Liver (tissue), 9 donors: ENCODE data around the gene GPATCH3. TPM values are rescaled to one million over a fixed set of nuclear protein-coding genes. Genes with fewer than 3 reads are reported as not detected.
A peak's percentile ranks its signal among the peaks of the same experiment; 100 is the strongest.

Experiments
- DNase-seq: peaks from one replicate; pipeline ENCODE4 v3.0.0-alpha.2; 2017; ENCODE audit warnings: low spot score
- H3K27ac ChIP-seq, 2 donors: one replicate each; pipeline ENCODE4 v1.7.0; 2013; ENCODE audit warnings: inconsistent platforms in 2 of 2, low read length in 2 of 2, control low read depth in 1 of 2, low read depth in 1 of 2, mild to moderate bottlenecking in 1 of 2
- H3K27me3 ChIP-seq, 4 donors: one replicate each; pipeline versions ENCODE4 v1.6.1 to v1.7.0; 2013; ENCODE audit warnings: low read length in 3 of 4, inconsistent platforms in 1 of 4, mild to moderate bottlenecking in 1 of 4, moderate library complexity in 1 of 4; ENCODE audit not compliant: control insufficient read depth in 4 of 4, insufficient read depth in 4 of 4
- H3K36me3 ChIP-seq, 4 donors: one replicate each; pipeline versions ENCODE4 v1.6.1 to v1.7.0; 2013; ENCODE audit warnings: low read length in 3 of 4, mild to moderate bottlenecking in 3 of 4, low read depth in 1 of 4, moderate library complexity in 1 of 4; ENCODE audit not compliant: control insufficient read depth in 4 of 4, insufficient read depth in 3 of 4
- H3K4me1 ChIP-seq, 4 donors: one replicate each; pipeline versions ENCODE4 v1.6.1 to v1.7.0; 2013; ENCODE audit warnings: low read length in 3 of 4, mild to moderate bottlenecking in 3 of 4, moderate library complexity in 1 of 4; ENCODE audit not compliant: control insufficient read depth in 4 of 4, insufficient read depth in 4 of 4
- H3K4me3 ChIP-seq, 3 donors: one replicate each; pipeline versions ENCODE4 v1.6.1 to v1.7.0; 2013; ENCODE audit warnings: low read length in 3 of 3, control low read depth in 1 of 3, low read depth in 1 of 3, mild to moderate bottlenecking in 1 of 3
- H3K9ac ChIP-seq, 2 donors: one replicate each; pipeline ENCODE4 v1.7.0; 2013; ENCODE audit warnings: low read length in 2 of 2, mild to moderate bottlenecking in 2 of 2, moderate library complexity in 2 of 2, control low read depth in 1 of 2, low read depth in 1 of 2
- H3K9me3 ChIP-seq, 4 donors: one replicate each; pipeline versions ENCODE4 v1.6.1 to v1.7.0; 2013; ENCODE audit warnings: low read length in 3 of 4; ENCODE audit not compliant: control insufficient read depth in 4 of 4
- ATF3 ChIP-seq: IDR thresholded peaks from 2 replicates; pipeline ENCODE4 v1.6.1; 2016; ENCODE audit warnings: antibody characterized with exemption
- FOXA1 ChIP-seq: IDR thresholded peaks from 2 replicates; pipeline ENCODE4 v1.6.1; 2016; ENCODE audit warnings: antibody characterized with exemption
- HNF4A ChIP-seq, 2 donors: conservative IDR thresholded peaks; 2 replicates each; pipeline ENCODE4 v1.6.1; 2016; ENCODE audit warnings: antibody characterized with exemption in 2 of 2, mild to moderate bottlenecking in 2 of 2
- JUND ChIP-seq, 2 donors: IDR thresholded peaks; 2 replicates each; pipeline ENCODE4 v1.6.1; 2016; ENCODE audit warnings: antibody characterized with exemption in 2 of 2
- NR2F2 ChIP-seq: IDR thresholded peaks from 2 replicates; pipeline ENCODE4 v1.6.1; 2016; ENCODE audit warnings: antibody characterized with exemption
- RAD21 ChIP-seq, 2 donors: IDR thresholded peaks; 2 replicates each; pipeline ENCODE4 v1.6.1; 2016; ENCODE audit warnings: antibody characterized with exemption in 2 of 2, mild to moderate bottlenecking in 2 of 2
- REST ChIP-seq: IDR thresholded peaks from 2 replicates; pipeline ENCODE4 v1.6.1; 2016; ENCODE audit warnings: antibody characterized with exemption, mild to moderate bottlenecking
- RXRA ChIP-seq, 2 donors: IDR thresholded peaks; 2 replicates each; pipeline ENCODE4 v1.6.1; 2017 to 2018; ENCODE audit warnings: antibody characterized with exemption in 2 of 2, mild to moderate bottlenecking in 1 of 2
- SP1 ChIP-seq: IDR thresholded peaks from 2 replicates; pipeline ENCODE4 v1.6.1; 2018; ENCODE audit warnings: antibody characterized with exemption, mild to moderate bottlenecking
- ZBTB33 ChIP-seq: IDR thresholded peaks from 2 replicates; pipeline ENCODE4 v1.6.1; 2016; ENCODE audit warnings: antibody characterized with exemption
- WGBS: extraction: QIAGEN DNeasy Blood & Tissue Kit; methylation state at CpG from one replicate; pipeline ENCODE4 v1.1.7; 2013; 5-methylcytosine and 5-hydroxymethylcytosine counted together
- polyA plus RNA-seq, 2 donors: library from polyadenylated mRNA; stranded (reverse) in 1 of 2; unstranded in 1 of 2; fragments of 200-250 nt in 1 of 2; fragments of >200 nt in 1 of 2; fragmentation: Nextera tagmentation in 1 of 2; extraction: Ambion mirVana in 1 of 2; gene quantifications; one replicate each; pipeline versions ENCODE4 v1.2.1 to v1.2.3, GENCODE V29; 2013 to 2015
- total RNA-seq, 2 donors: library from RNA; depleted of rRNA; stranded (reverse); fragments of >200 nt; gene quantifications; one replicate each; pipeline ENCODE4 v1.2.3, GENCODE V29; 2014
- TF ChIP-seq, protein P1 (sequence below): fragments of 150-350 bp; IDR thresholded peaks from 2 replicates; pipeline ENCODE4 v1.5.1; 2017; ENCODE audit warnings: improper control_type of control experiment, low read depth, low read length; ENCODE audit not compliant: missing input control
- donor health status: healthy.
- donor health status: healthy.
- donor health status: healthy.
- donor health status: healthy.
- donor health status: healthy.

The GPATCH3 gene
- total and polyA plus RNA-seq, 4 donors, result 5.8 to 6.3 (median 6.2) TPM

DNA sequence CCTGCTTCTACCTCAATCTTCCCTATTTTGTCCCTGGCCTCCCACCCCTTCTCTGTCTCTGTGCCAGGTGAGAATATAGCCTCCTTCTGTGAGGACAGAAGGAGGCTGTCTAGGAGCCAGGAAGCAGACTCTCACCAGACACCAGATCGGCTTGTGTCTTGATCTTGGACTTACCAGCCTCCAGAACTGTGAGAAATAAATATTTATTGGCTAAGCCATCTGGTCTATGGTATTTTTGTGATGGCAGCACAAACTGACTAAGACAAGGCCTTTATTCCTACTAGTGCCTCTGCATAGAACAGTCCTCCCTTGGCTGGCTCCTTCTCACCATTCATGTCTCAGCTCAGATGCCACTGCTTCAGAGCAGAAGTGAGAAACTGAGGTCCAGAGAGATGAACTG is 12.0 kb downstream of the GPATCH3 start:
- Histone ChIP-seq H3K36me3 (peaks cover 7 to 45% (median 36%) of the 10 kb centered on the region in 4 donors), H3K9ac (no peak overlapping the region), H3K9me3 (no peaks in the 10 kb centered on the region), H3K27ac (no peak overlapping the region), H3K27me3 (no peaks in the 10 kb centered on the region), H3K4me3 (no peak overlapping the region), H3K4me1 (peaks cover 1 to 20% (median 17%) of the 10 kb centered on the region in 4 donors)
- 91% methylated on average over 1 of the region's 1 CpG for WGBS
- DNase-seq, result no peak
- TF ChIP-seq HNF4A (conservative IDR thresholded peaks at IDR 0.05) (no peak), ATF3 (no peak), NR2F2 (no peak), SP1 (no peak), FOXA1 (no peak), JUND (IDR thresholded peaks at IDR 0.05) (no peak), RXRA (IDR thresholded peaks at IDR 0.05) (no peak), ZBTB33 (no peak)
- TF ChIP-seq, protein P1, sequence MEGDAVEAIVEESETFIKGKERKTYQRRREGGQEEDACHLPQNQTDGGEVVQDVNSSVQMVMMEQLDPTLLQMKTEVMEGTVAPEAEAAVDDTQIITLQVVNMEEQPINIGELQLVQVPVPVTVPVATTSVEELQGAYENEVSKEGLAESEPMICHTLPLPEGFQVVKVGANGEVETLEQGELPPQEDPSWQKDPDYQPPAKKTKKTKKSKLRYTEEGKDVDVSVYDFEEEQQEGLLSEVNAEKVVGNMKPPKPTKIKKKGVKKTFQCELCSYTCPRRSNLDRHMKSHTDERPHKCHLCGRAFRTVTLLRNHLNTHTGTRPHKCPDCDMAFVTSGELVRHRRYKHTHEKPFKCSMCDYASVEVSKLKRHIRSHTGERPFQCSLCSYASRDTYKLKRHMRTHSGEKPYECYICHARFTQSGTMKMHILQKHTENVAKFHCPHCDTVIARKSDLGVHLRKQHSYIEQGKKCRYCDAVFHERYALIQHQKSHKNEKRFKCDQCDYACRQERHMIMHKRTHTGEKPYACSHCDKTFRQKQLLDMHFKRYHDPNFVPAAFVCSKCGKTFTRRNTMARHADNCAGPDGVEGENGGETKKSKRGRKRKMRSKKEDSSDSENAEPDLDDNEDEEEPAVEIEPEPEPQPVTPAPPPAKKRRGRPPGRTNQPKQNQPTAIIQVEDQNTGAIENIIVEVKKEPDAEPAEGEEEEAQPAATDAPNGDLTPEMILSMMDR, result no peak

DNA sequence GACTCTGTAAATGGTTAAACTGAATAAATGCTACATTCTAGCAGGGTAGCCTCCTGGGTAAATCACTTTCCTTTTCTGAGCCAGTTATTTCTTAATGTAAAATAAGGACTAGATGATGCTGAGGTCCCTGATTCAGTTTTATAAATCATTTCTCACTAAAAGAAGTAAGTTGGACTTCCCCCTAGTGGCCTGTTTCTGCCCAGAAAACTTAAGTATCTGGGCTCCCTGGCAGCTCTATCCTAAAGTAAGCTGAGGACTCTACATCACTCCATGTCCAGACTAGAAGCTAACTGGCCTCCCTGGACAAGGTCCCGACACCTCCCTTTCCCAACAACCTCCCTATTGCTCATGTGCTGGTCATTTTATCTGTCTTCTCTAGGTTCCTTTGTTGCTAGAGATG is 13.1 kb downstream of the GPATCH3 start:
- no peak overlapping the region for H3K27ac ChIP-seq
- no peaks in the 10 kb centered on the region for H3K9me3 ChIP-seq
- no peaks in the 10 kb centered on the region for H3K27me3 ChIP-seq
- peaks cover 8 to 44% (median 39%) of the 10 kb centered on the region in 4 donors for H3K36me3 ChIP-seq
- H3K4me3 ChIP-seq, result no peak overlapping the region
- H3K4me1 ChIP-seq, result peaks cover 1 to 20% (median 17%) of the 10 kb centered on the region in 4 donors
- H3K9ac ChIP-seq, result no peak overlapping the region
- TF ChIP-seq RAD21 (IDR thresholded peaks at IDR 0.05), result peak in 1 of 2 donors; percentile 31
- no peak for TF ChIP-seq RXRA (IDR thresholded peaks at IDR 0.05)
- TF ChIP-seq HNF4A (conservative IDR thresholded peaks at IDR 0.05), result no peak
- TF ChIP-seq, protein P1, result peak; percentile 23
- TF ChIP-seq REST, result no peak
- DNase-seq, result no peak
- 86% methylated on average over 1 of the region's 1 CpG for WGBS
